Liver (tissue), 9 donors: ENCODE data around the gene ZBTB6. TPM values are rescaled to one million over a fixed set of nuclear protein-coding genes. Genes with fewer than 3 reads are reported as not detected.

ENCODE experiments used
- DNase-seq: peaks from one replicate; pipeline ENCODE4 v3.0.0-alpha.2; 2017; ENCODE audit warnings: low spot score
- H3K27ac ChIP-seq, 2 donors: one replicate each; pipeline ENCODE4 v1.7.0; 2013; ENCODE audit warnings: inconsistent platforms in 2 of 2, low read length in 2 of 2, control low read depth in 1 of 2, low read depth in 1 of 2, mild to moderate bottlenecking in 1 of 2
- H3K27me3 ChIP-seq, 4 donors: one replicate each; pipeline versions ENCODE4 v1.6.1 to v1.7.0; 2013; ENCODE audit warnings: low read length in 3 of 4, inconsistent platforms in 1 of 4, mild to moderate bottlenecking in 1 of 4, moderate library complexity in 1 of 4; ENCODE audit not compliant: control insufficient read depth in 4 of 4, insufficient read depth in 4 of 4
- H3K36me3 ChIP-seq, 4 donors: one replicate each; pipeline versions ENCODE4 v1.6.1 to v1.7.0; 2013; ENCODE audit warnings: low read length in 3 of 4, mild to moderate bottlenecking in 3 of 4, low read depth in 1 of 4, moderate library complexity in 1 of 4; ENCODE audit not compliant: control insufficient read depth in 4 of 4, insufficient read depth in 3 of 4
- H3K4me1 ChIP-seq, 4 donors: one replicate each; pipeline versions ENCODE4 v1.6.1 to v1.7.0; 2013; ENCODE audit warnings: low read length in 3 of 4, mild to moderate bottlenecking in 3 of 4, moderate library complexity in 1 of 4; ENCODE audit not compliant: control insufficient read depth in 4 of 4, insufficient read depth in 4 of 4
- H3K4me3 ChIP-seq, 3 donors: one replicate each; pipeline versions ENCODE4 v1.6.1 to v1.7.0; 2013; ENCODE audit warnings: low read length in 3 of 3, control low read depth in 1 of 3, low read depth in 1 of 3, mild to moderate bottlenecking in 1 of 3
- H3K9ac ChIP-seq, 2 donors: one replicate each; pipeline ENCODE4 v1.7.0; 2013; ENCODE audit warnings: low read length in 2 of 2, mild to moderate bottlenecking in 2 of 2, moderate library complexity in 2 of 2, control low read depth in 1 of 2, low read depth in 1 of 2
- H3K9me3 ChIP-seq, 4 donors: one replicate each; pipeline versions ENCODE4 v1.6.1 to v1.7.0; 2013; ENCODE audit warnings: low read length in 3 of 4; ENCODE audit not compliant: control insufficient read depth in 4 of 4
- CTCF ChIP-seq: fragments of 150-350 bp; IDR thresholded peaks from 2 replicates; pipeline ENCODE4 v1.5.1; 2017; ENCODE audit warnings: improper control_type of control experiment, low read depth, low read length; ENCODE audit not compliant: missing input control
- EGR1 ChIP-seq, 2 donors: IDR thresholded peaks; 2 replicates each; pipeline ENCODE4 v1.6.1; 2016 to 2018; ENCODE audit warnings: antibody characterized with exemption in 2 of 2, low read depth in 2 of 2
- FOXA1 ChIP-seq: IDR thresholded peaks from 2 replicates; pipeline ENCODE4 v1.6.1; 2016; ENCODE audit warnings: antibody characterized with exemption
- FOXA2 ChIP-seq: IDR thresholded peaks from 2 replicates; pipeline ENCODE4 v1.6.1; 2016; ENCODE audit warnings: antibody characterized with exemption
- GABPA ChIP-seq, 2 donors: IDR thresholded peaks in 1 of 2; conservative IDR thresholded peaks in 1 of 2; 2 replicates each; pipeline ENCODE4 v1.6.1; 2016; ENCODE audit warnings: antibody characterized with exemption in 2 of 2, mild to moderate bottlenecking in 1 of 2, moderate library complexity in 1 of 2
- HNF4A ChIP-seq, 2 donors: conservative IDR thresholded peaks; 2 replicates each; pipeline ENCODE4 v1.6.1; 2016; ENCODE audit warnings: antibody characterized with exemption in 2 of 2, mild to moderate bottlenecking in 2 of 2
- HNF4G ChIP-seq: IDR thresholded peaks from 2 replicates; pipeline ENCODE4 v1.6.1; 2016; ENCODE audit warnings: antibody characterized with exemption
- JUND ChIP-seq, 2 donors: IDR thresholded peaks; 2 replicates each; pipeline ENCODE4 v1.6.1; 2016; ENCODE audit warnings: antibody characterized with exemption in 2 of 2
- MAX ChIP-seq: IDR thresholded peaks from 2 replicates; pipeline ENCODE4 v1.6.1; 2016; ENCODE audit warnings: antibody characterized with exemption
- NR2F2 ChIP-seq: IDR thresholded peaks from 2 replicates; pipeline ENCODE4 v1.6.1; 2016; ENCODE audit warnings: antibody characterized with exemption
- RAD21 ChIP-seq, 2 donors: IDR thresholded peaks; 2 replicates each; pipeline ENCODE4 v1.6.1; 2016; ENCODE audit warnings: antibody characterized with exemption in 2 of 2, mild to moderate bottlenecking in 2 of 2
- REST ChIP-seq: IDR thresholded peaks from 2 replicates; pipeline ENCODE4 v1.6.1; 2016; ENCODE audit warnings: antibody characterized with exemption, mild to moderate bottlenecking
- RXRA ChIP-seq, 2 donors: IDR thresholded peaks; 2 replicates each; pipeline ENCODE4 v1.6.1; 2017 to 2018; ENCODE audit warnings: antibody characterized with exemption in 2 of 2, mild to moderate bottlenecking in 1 of 2
- SP1 ChIP-seq: IDR thresholded peaks from 2 replicates; pipeline ENCODE4 v1.6.1; 2018; ENCODE audit warnings: antibody characterized with exemption, mild to moderate bottlenecking
- TAF1 ChIP-seq: conservative IDR thresholded peaks from 2 replicates; pipeline ENCODE4 v1.6.1; 2016; ENCODE audit warnings: antibody characterized with exemption, mild to moderate bottlenecking
- YY1 ChIP-seq: IDR thresholded peaks from 2 replicates; pipeline ENCODE4 v1.6.1; 2016; ENCODE audit warnings: antibody characterized with exemption, mild to moderate bottlenecking
- WGBS: extraction: QIAGEN DNeasy Blood & Tissue Kit; methylation state at CpG from one replicate; pipeline ENCODE4 v1.1.7; 2013; 5-methylcytosine and 5-hydroxymethylcytosine counted together
- polyA plus RNA-seq, 2 donors: library from polyadenylated mRNA; stranded (reverse) in 1 of 2; unstranded in 1 of 2; fragments of 200-250 nt in 1 of 2; fragments of >200 nt in 1 of 2; fragmentation: Nextera tagmentation in 1 of 2; extraction: Ambion mirVana in 1 of 2; gene quantifications; one replicate each; pipeline versions ENCODE4 v1.2.1 to v1.2.3, GENCODE V29; 2013 to 2015
- total RNA-seq, 2 donors: library from RNA; depleted of rRNA; stranded (reverse); fragments of >200 nt; gene quantifications; one replicate each; pipeline ENCODE4 v1.2.3, GENCODE V29; 2014
- donor health status: healthy.
- donor health status: healthy.
- donor health status: healthy.
- donor health status: healthy.
- donor health status: healthy.

Gene ZBTB6
- total and polyA plus RNA-seq, 4 donors = 0.92 to 7.1 (median 3.3) TPM

- no peak for TF ChIP-seq REST
Observed at GRCh38 chr9:122922713-122923112, 9.6 kb upstream of the ZBTB6 start (continued).

GRCh38 chr9:122918310-122918709, 5.2 kb upstream of the ZBTB6 start:
- H3K9ac ChIP-seq = no peak overlapping the region
- DNase-seq = no peak
- no peaks in the 10 kb centered on the region for H3K27me3 ChIP-seq
- no peak overlapping the region for H3K4me3 ChIP-seq
- no peak overlapping the region for H3K27ac ChIP-seq
- TF ChIP-seq MAX (no peak), YY1 (no peak), FOXA2 (no peak), JUND (IDR thresholded peaks at IDR 0.05) (no peak), HNF4A (conservative IDR thresholded peaks at IDR 0.05) (no peak), CTCF (no peak), EGR1 (IDR thresholded peaks at IDR 0.05; ENCODE audit: low read depth in 2 of 2) (no peak), HNF4G (no peak), RXRA (IDR thresholded peaks at IDR 0.05) (no peak), REST (no peak), GABPA (IDR thresholded peaks at IDR 0.05 in 1 of 2, conservative IDR thresholded peaks at IDR 0.05 in 1 of 2) (no peak), NR2F2 (no peak), RAD21 (IDR thresholded peaks at IDR 0.05) (no peak), SP1 (no peak), TAF1 (no peak), FOXA1 (no peak)
- peaks cover 0 to 4% (median 3%) of the 10 kb centered on the region in 4 donors for H3K4me1 ChIP-seq
- H3K9me3 ChIP-seq = no peaks in the 10 kb centered on the region
- WGBS = 90% methylated on average over 2 of the region's 2 CpGs
- peaks cover 0 to 8% (median 6%) of the 10 kb centered on the region in 4 donors for H3K36me3 ChIP-seq
